Stimulated activated CD4-positive, alpha-beta T cell treated with anti-CD3 and anti-CD28 coated beads, Interleukin-15, amount 100 ng/mL, for 24 hours (primary cell): Measurements from ENCODE around the gene PSMD3.
"Not testable (repeated sequence)": the region's sequence is repeated elsewhere in the genome, so short reads cannot be mapped to it uniquely, and the experiment has no call there.

Source experiments
- DNase-seq: peaks from one replicate; pipeline ENCODE4 v3.0.0-alpha.2; 2020

PSMD3 gene

GRCh38 chr17:39980351-39981206 is at the start of gene PSMD3:
TSS of gene PSMD3 (plus strand) at chr17:39980807. CDS start at chr17:39980971, 164 bp downstream.
- DNase-seq, result peak; percentile 99

GRCh38 chr17:39933912-39934311 is 46.7 kb upstream of the PSMD3 start:
- no peak for DNase-seq

GRCh38 chr17:39934324-39934723 is 46.3 kb upstream of the PSMD3 start:
- DNase-seq, result no peak

- no peak for DNase-seq
These were observed 44.7 kb upstream of the PSMD3 start for GRCh38 chr17:39935909-39936308.

GRCh38 chr17:39937447-39937846 is 43.2 kb upstream of the PSMD3 start:
- DNase-seq, result no peak

GRCh38 chr17:39938140-39938869 is 42.3 kb upstream of the PSMD3 start:
- no peak for DNase-seq

- no peak for DNase-seq
These were observed 41.5 kb upstream of the PSMD3 start for GRCh38 chr17:39939106-39939505.

GRCh38 chr17:39939588-39940419 is 40.8 kb upstream of the PSMD3 start:
- DNase-seq, result peak; percentile 62

GRCh38 chr17:39943702-39944392 is 36.8 kb upstream of the PSMD3 start:
- DNase-seq, result no peak

- no peak for DNase-seq
These were observed 36.3 kb upstream of the PSMD3 start for GRCh38 chr17:39944393-39944711.

- DNase-seq, result no peak
These were observed 33.9 kb upstream of the PSMD3 start for GRCh38 chr17:39946551-39947330.

- not testable (repeated sequence) for DNase-seq
These were observed 32.1 kb upstream of the PSMD3 start for GRCh38 chr17:39948489-39948828.

- no peak for DNase-seq
These were observed 31.6 kb upstream of the PSMD3 start for GRCh38 chr17:39949028-39949427.

GRCh38 chr17:39950871-39951348 is 29.7 kb upstream of the PSMD3 start:
- no peak for DNase-seq

GRCh38 chr17:39951924-39952679 is 28.5 kb upstream of the PSMD3 start:
- DNase-seq, result no peak

- peak; percentile 93 for DNase-seq
These were observed 27.7 kb upstream of the PSMD3 start for GRCh38 chr17:39952680-39953470.

GRCh38 chr17:39953471-39953888 is 27.1 kb upstream of the PSMD3 start:
- no peak for DNase-seq

GRCh38 chr17:39954876-39955275 is 25.7 kb upstream of the PSMD3 start:
- no peak for DNase-seq

GRCh38 chr17:39955726-39956225 is 24.8 kb upstream of the PSMD3 start:
- no peak for DNase-seq

- DNase-seq, result no peak
These were observed 20.0 kb upstream of the PSMD3 start for GRCh38 chr17:39960524-39961041.
